WTC11 (cell line): ENCODE results near the gene MMAB. TPM values are rescaled to one million over a fixed set of nuclear protein-coding genes. Genes with fewer than 3 reads are reported as not detected.

ENCODE experiments used
- ATAC-seq: fragments of 200-7000 bp; cut with Tn5 transposase; 2 replicates; pipeline ENCODE4 v1.10.0; 2021; ENCODE audit warnings: mild to moderate bottlenecking, moderate library complexity
- CTCF ChIA-PET: fragments of 300-600 bp; sonication (Branson Sonifier 250); formaldehyde crosslinking; loops from one replicate; lab custom pipeline; 2021; ENCODE audit warnings: antibody characterized with exemption; lab: Charles Lee
- POLR2A ChIA-PET: fragments of 350-600 bp; sonication (Branson Sonifier 250); formaldehyde crosslinking; loops from one replicate; lab custom pipeline; 2021; ENCODE audit warnings: antibody characterized with exemption; lab: Charles Lee
- DNase-seq: peaks from one replicate; pipeline ENCODE4 v3.0.0; 2021; ENCODE audit warnings: low spot score
- H3K27ac Mint-ChIP-seq: 2 replicates; pipeline ENCODE4 v1.8.0; 2021; ENCODE audit warnings: mixed read lengths
- H3K27me3 Mint-ChIP-seq: 2 replicates; pipeline ENCODE4 v1.8.0; 2021; ENCODE audit warnings: low read depth, mild to moderate bottlenecking, moderate library complexity, mixed read lengths
- H3K36me3 Mint-ChIP-seq: 2 replicates; pipeline ENCODE4 v1.8.0; 2021; ENCODE audit warnings: mixed read lengths
- H3K4me1 Mint-ChIP-seq: 2 replicates; pipeline ENCODE4 v1.8.0; 2022; ENCODE audit warnings: mixed read lengths
- H3K4me3 Mint-ChIP-seq: 2 replicates; pipeline ENCODE4 v1.8.0; 2021; ENCODE audit warnings: mild to moderate bottlenecking, moderate library complexity, mixed read lengths
- H3K9me3 Mint-ChIP-seq: 2 replicates; pipeline ENCODE4 v1.8.0; 2021; ENCODE audit warnings: mixed read lengths
- ATF1 ChIP-seq: sonication (generic); formaldehyde crosslinking; IDR thresholded peaks from 2 replicates; pipeline ENCODE4 v1.8.1; 2023; ENCODE audit warnings: mild to moderate bottlenecking, moderate library complexity, missing genetic modification reagents
- ESRRA ChIP-seq: sonication (generic); formaldehyde crosslinking; IDR thresholded peaks from 2 replicates; pipeline ENCODE4 v1.8.1; 2022; ENCODE audit warnings: mild to moderate bottlenecking, missing genetic modification reagents, borderline replicate concordance
- GABPB1 ChIP-seq: sonication (generic); formaldehyde crosslinking; IDR thresholded peaks from 2 replicates; pipeline ENCODE4 v1.8.1; 2023; ENCODE audit warnings: mild to moderate bottlenecking, missing genetic modification reagents
- GRHL2 ChIP-seq: fragments of 250-450 bp; sonication (Bioruptor Pico); IDR thresholded peaks from 2 replicates; pipeline ENCODE4 v1.8.0; 2022; ENCODE audit warnings: mild to moderate bottlenecking, moderate library complexity; ENCODE audit not compliant: insufficient replicate concordance, severe bottlenecking
- NFE2L1 ChIP-seq: sonication (generic); formaldehyde crosslinking; IDR thresholded peaks from 2 replicates; pipeline ENCODE4 v1.8.1; 2023; ENCODE audit warnings: missing genetic modification reagents
- PRRX2 ChIP-seq: fragments of 250-450 bp; sonication (Bioruptor Pico); IDR thresholded peaks from 2 replicates; pipeline ENCODE4 v1.8.0; 2021; ENCODE audit warnings: mild to moderate bottlenecking
- RELA ChIP-seq: sonication (generic); formaldehyde crosslinking; IDR thresholded peaks from 2 replicates; pipeline ENCODE4 v1.8.1; 2022; ENCODE audit warnings: missing genetic modification reagents, mild to moderate bottlenecking, borderline replicate concordance
- SMAD4 ChIP-seq: sonication (generic); formaldehyde crosslinking; IDR thresholded peaks from 2 replicates; pipeline ENCODE4 v1.8.0; 2022; ENCODE audit warnings: mild to moderate bottlenecking, missing genetic modification reagents
- SOX15 ChIP-seq: fragments of 250-450 bp; sonication (Bioruptor Pico); IDR thresholded peaks from 2 replicates; pipeline ENCODE4 v1.9.0; 2021; ENCODE audit warnings: mild to moderate bottlenecking
- TEAD1 ChIP-seq: sonication (generic); formaldehyde crosslinking; IDR thresholded peaks from 2 replicates; pipeline ENCODE4 v1.8.0; 2022; ENCODE audit warnings: mild to moderate bottlenecking, missing genetic modification reagents
- TEAD4 ChIP-seq: sonication (generic); formaldehyde crosslinking; IDR thresholded peaks from 2 replicates; pipeline ENCODE4 v1.8.0; 2022; ENCODE audit warnings: mild to moderate bottlenecking, missing genetic modification reagents
- ZBTB21 ChIP-seq: sonication (generic); formaldehyde crosslinking; IDR thresholded peaks from 2 replicates; pipeline ENCODE4 v1.8.1; 2023; ENCODE audit warnings: mild to moderate bottlenecking, missing genetic modification reagents, borderline replicate concordance
- ZNF219 ChIP-seq: sonication (generic); formaldehyde crosslinking; IDR thresholded peaks from 2 replicates; pipeline ENCODE4 v1.8.0; 2023; ENCODE audit warnings: missing genetic modification reagents, mild to moderate bottlenecking, borderline replicate concordance
- ZNF317 ChIP-seq: sonication (generic); formaldehyde crosslinking; IDR thresholded peaks from 2 replicates; pipeline ENCODE4 v1.8.1; 2023; ENCODE audit warnings: low read depth, mild to moderate bottlenecking, moderate library complexity, missing genetic modification reagents, borderline replicate concordance
- ZNF416 ChIP-seq: fragments of 250-450 bp; sonication (Bioruptor Pico); IDR thresholded peaks from 2 replicates; pipeline ENCODE4 v1.9.0; 2021; ENCODE audit warnings: mild to moderate bottlenecking, inconsistent platforms
- total RNA-seq: library from RNA; stranded (reverse); gene quantifications from 3 replicates; pipeline ENCODE4 v1.2.3, GENCODE V29; 2021
- TF ChIP-seq, protein P1 (sequence below): fragments of 250-450 bp; sonication (Bioruptor Pico); conservative IDR thresholded peaks from 2 replicates; pipeline ENCODE4 v1.9.0; 2021; ENCODE audit warnings: mild to moderate bottlenecking
- TF ChIP-seq, protein P2 (sequence below): sonication (generic); formaldehyde crosslinking; IDR thresholded peaks from 2 replicates; pipeline ENCODE4 v1.8.0; 2022; ENCODE audit warnings: mild to moderate bottlenecking, missing genetic modification reagents
- TF ChIP-seq, protein P3 (sequence below): sonication (generic); formaldehyde crosslinking; IDR thresholded peaks from 2 replicates; pipeline ENCODE4 v1.8.1; 2022; ENCODE audit warnings: low read depth, mild to moderate bottlenecking, moderate library complexity, missing genetic modification reagents, borderline replicate concordance
- TF ChIP-seq, protein P4 (sequence below): sonication (generic); formaldehyde crosslinking; conservative IDR thresholded peaks from 2 replicates; pipeline ENCODE4 v1.8.1; 2022; ENCODE audit warnings: mild to moderate bottlenecking, missing genetic modification reagents
- TF ChIP-seq, protein P5 (sequence below): sonication (generic); formaldehyde crosslinking; IDR thresholded peaks from 2 replicates; pipeline ENCODE4 v1.8.0; 2023; ENCODE audit warnings: mild to moderate bottlenecking, missing genetic modification reagents
- TF ChIP-seq, protein P6 (sequence below): fragments of 250-450 bp; sonication (Bioruptor Pico); IDR thresholded peaks from 2 replicates; pipeline ENCODE4 v1.9.0; 2021; ENCODE audit warnings: mild to moderate bottlenecking
- TF ChIP-seq, protein P7 (sequence below): sonication (generic); formaldehyde crosslinking; IDR thresholded peaks from 2 replicates; pipeline ENCODE4 v1.8.1; 2023; ENCODE audit warnings: mild to moderate bottlenecking, moderate library complexity, missing genetic modification reagents
- TF ChIP-seq, protein P8 (sequence below): fragments of 200-600 bp; IDR thresholded peaks from 2 replicates; pipeline ENCODE4 v1.8.0; 2022; ENCODE audit warnings: antibody characterized with exemption

Gene MMAB
- total RNA-seq, 1 experiment from 2014 or later, result 22.0 TPM

DNA sequence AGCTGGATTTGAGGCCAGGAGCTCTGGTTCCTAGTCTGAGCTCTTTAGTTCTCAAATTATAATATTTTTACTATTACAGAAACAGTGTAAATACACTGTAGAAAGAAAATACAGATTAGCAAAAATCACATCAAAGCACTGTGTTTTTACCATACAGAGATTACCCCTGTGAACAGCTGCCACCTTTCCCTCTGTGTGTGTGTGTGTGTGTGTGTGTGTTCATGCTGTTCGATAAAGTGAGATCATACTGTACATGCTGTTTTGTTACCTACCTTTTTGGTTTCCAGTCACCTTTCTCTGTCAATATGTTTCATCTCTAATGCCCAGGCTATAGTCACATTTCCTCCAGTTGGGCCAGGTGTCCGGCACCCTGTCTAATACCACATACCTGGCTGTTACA, 27.2 kb upstream of the MMAB start (continued):
- TF ChIP-seq, protein P1, sequence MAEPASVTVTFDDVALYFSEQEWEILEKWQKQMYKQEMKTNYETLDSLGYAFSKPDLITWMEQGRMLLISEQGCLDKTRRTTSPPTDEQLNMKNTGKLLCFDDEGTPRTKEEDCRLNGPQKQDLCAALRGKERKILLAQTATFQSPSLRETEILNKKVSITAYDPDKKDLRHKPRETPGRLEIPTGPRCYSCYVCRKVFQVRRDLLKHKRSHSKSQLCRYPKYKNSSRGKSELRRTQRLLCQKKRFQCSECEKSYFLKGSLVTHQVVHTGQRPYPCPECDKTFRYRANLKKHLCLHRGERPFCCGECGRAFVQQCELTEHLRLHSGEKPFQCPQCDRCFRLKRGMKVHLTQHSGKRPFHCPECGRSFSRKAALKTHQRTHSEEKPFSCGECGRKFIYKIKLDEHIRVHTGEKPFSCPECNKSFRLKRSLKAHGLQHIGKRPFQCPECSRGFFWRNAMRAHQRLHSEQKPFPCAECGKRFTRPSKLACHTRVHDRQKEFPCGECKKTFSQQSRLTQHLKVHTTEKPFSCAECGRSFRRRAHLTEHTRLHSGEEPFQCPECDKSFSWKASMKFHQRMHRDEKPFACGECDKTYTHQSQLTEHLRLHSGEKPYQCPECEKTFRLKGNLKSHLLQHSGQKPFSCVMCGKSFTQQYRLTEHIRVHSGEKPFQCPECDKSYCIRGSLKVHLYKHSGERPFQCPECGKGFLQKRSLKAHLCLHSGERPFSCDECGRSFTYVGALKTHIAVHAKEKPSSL, result no peak
- TF ChIP-seq ZNF219 (no peak), GRHL2 (CRISPR knock-in tag) (no peak), SMAD4 (CRISPR knock-in tag) (no peak), TEAD1 (no peak)
- TF ChIP-seq, protein P2, sequence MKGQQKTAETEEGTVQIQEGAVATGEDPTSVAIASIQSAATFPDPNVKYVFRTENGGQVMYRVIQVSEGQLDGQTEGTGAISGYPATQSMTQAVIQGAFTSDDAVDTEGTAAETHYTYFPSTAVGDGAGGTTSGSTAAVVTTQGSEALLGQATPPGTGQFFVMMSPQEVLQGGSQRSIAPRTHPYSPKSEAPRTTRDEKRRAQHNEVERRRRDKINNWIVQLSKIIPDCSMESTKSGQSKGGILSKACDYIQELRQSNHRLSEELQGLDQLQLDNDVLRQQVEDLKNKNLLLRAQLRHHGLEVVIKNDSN (CRISPR knock-in tag), result no peak
- TF ChIP-seq, protein P3, sequence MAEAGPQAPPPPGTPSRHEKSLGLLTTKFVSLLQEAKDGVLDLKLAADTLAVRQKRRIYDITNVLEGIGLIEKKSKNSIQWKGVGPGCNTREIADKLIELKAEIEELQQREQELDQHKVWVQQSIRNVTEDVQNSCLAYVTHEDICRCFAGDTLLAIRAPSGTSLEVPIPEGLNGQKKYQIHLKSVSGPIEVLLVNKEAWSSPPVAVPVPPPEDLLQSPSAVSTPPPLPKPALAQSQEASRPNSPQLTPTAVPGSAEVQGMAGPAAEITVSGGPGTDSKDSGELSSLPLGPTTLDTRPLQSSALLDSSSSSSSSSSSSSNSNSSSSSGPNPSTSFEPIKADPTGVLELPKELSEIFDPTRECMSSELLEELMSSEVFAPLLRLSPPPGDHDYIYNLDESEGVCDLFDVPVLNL (CRISPR knock-in tag), result no peak
- TF ChIP-seq, all 79 proteins: peak for 0

DNA sequence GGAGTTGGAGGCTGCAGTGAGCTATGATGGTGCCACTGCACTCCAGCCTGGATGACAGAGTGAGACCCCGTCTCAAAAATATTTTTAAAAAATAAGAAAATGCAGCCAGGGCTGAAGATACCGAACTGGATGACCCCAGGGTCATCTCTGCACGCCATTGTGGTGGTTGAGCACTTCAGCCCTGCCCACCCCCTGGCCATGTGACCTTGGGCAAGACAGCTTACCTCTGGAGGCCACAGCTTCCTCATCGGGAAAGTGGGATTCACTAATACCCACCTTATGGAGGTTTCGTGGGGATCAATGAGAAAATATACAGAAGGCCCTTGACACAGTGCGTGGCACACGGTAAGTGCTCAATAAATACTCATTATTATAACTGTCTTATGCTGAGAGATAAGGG, 25.8 kb upstream of the MMAB start:
- Mint-ChIP-seq H3K4me3 (no peak overlapping the region), H3K27me3 (no peaks in the 10 kb centered on the region), H3K36me3 (no peaks in the 10 kb centered on the region), H3K9me3 (no peaks in the 10 kb centered on the region), H3K27ac (no peak overlapping the region), H3K4me1 (peaks cover 15% of the 10 kb centered on the region)
- no peak for ATAC-seq
- CTCF ChIA-PET, result interaction anchor here (0.6 to 5.1 kb wide), 15 partner anchors 10 to 246 kb away, joined by 3 to 108 read pairs (median 8); partner anchors contain the start of gene FAM222A
- TF ChIP-seq, protein P2 (CRISPR knock-in tag), result no peak
- no peak for TF ChIP-seq NFE2L1 (CRISPR knock-in tag)
- no peak for TF ChIP-seq ZNF317
- no peak for TF ChIP-seq ZNF416
- TF ChIP-seq, protein P4, sequence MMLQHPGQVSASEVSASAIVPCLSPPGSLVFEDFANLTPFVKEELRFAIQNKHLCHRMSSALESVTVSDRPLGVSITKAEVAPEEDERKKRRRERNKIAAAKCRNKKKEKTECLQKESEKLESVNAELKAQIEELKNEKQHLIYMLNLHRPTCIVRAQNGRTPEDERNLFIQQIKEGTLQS (CRISPR knock-in tag), result no peak
- no peak for TF ChIP-seq ATF1 (CRISPR knock-in tag)
- TF ChIP-seq, protein P5, sequence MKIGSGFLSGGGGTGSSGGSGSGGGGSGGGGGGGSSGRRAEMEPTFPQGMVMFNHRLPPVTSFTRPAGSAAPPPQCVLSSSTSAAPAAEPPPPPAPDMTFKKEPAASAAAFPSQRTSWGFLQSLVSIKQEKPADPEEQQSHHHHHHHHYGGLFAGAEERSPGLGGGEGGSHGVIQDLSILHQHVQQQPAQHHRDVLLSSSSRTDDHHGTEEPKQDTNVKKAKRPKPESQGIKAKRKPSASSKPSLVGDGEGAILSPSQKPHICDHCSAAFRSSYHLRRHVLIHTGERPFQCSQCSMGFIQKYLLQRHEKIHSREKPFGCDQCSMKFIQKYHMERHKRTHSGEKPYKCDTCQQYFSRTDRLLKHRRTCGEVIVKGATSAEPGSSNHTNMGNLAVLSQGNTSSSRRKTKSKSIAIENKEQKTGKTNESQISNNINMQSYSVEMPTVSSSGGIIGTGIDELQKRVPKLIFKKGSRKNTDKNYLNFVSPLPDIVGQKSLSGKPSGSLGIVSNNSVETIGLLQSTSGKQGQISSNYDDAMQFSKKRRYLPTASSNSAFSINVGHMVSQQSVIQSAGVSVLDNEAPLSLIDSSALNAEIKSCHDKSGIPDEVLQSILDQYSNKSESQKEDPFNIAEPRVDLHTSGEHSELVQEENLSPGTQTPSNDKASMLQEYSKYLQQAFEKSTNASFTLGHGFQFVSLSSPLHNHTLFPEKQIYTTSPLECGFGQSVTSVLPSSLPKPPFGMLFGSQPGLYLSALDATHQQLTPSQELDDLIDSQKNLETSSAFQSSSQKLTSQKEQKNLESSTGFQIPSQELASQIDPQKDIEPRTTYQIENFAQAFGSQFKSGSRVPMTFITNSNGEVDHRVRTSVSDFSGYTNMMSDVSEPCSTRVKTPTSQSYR (CRISPR knock-in tag), result no peak
- TF ChIP-seq, protein P6, sequence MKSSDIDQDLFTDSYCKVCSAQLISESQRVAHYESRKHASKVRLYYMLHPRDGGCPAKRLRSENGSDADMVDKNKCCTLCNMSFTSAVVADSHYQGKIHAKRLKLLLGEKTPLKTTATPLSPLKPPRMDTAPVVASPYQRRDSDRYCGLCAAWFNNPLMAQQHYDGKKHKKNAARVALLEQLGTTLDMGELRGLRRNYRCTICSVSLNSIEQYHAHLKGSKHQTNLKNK (CRISPR knock-in tag), result no peak
- TF ChIP-seq GABPB1 (CRISPR knock-in tag), result no peak
- TF ChIP-seq, protein P3 (CRISPR knock-in tag), result no peak
- TF ChIP-seq, protein P7, sequence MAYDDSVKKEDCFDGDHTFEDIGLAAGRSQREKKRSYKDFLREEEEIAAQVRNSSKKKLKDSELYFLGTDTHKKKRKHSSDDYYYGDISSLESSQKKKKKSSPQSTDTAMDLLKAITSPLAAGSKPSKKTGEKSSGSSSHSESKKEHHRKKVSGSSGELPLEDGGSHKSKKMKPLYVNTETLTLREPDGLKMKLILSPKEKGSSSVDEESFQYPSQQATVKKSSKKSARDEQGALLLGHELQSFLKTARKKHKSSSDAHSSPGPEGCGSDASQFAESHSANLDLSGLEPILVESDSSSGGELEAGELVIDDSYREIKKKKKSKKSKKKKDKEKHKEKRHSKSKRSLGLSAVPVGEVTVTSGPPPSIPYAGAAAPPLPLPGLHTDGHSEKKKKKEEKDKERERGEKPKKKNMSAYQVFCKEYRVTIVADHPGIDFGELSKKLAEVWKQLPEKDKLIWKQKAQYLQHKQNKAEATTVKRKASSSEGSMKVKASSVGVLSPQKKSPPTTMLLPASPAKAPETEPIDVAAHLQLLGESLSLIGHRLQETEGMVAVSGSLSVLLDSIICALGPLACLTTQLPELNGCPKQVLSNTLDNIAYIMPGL (CRISPR knock-in tag), result no peak
- no peak for TF ChIP-seq RELA (CRISPR knock-in tag)
- TF ChIP-seq TEAD4 (CRISPR knock-in tag), result no peak
- no peak for TF ChIP-seq ZBTB21 (CRISPR knock-in tag)
- no peak for TF ChIP-seq ESRRA
- TF ChIP-seq PRRX2, result no peak
- TF ChIP-seq, protein P8, sequence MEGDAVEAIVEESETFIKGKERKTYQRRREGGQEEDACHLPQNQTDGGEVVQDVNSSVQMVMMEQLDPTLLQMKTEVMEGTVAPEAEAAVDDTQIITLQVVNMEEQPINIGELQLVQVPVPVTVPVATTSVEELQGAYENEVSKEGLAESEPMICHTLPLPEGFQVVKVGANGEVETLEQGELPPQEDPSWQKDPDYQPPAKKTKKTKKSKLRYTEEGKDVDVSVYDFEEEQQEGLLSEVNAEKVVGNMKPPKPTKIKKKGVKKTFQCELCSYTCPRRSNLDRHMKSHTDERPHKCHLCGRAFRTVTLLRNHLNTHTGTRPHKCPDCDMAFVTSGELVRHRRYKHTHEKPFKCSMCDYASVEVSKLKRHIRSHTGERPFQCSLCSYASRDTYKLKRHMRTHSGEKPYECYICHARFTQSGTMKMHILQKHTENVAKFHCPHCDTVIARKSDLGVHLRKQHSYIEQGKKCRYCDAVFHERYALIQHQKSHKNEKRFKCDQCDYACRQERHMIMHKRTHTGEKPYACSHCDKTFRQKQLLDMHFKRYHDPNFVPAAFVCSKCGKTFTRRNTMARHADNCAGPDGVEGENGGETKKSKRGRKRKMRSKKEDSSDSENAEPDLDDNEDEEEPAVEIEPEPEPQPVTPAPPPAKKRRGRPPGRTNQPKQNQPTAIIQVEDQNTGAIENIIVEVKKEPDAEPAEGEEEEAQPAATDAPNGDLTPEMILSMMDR, result no peak
- TF ChIP-seq SOX15, result no peak
- POLR2A ChIA-PET, result no interaction called here
- DNase-seq, result no peak
